Cardiac fibroblast (primary cell): ENCODE results near the gene PTGFRN.

Experiments
- DNase-seq, 2 donors: peaks; one replicate each; pipeline versions ENCODE4 v3.0.0 to v3.0.0-alpha.2; 2010; ENCODE audit warnings: low read depth in 2 of 2
- H3K4me3 ChIP-seq, 2 donors: replicated peaks in 1 of 2; 1 replicate in 1 of 2; 2 replicates in 1 of 2; pipeline ENCODE4 v1.5.1; 2011; ENCODE audit warnings: low read depth in 2 of 2, low read length in 2 of 2, mild to moderate bottlenecking in 2 of 2, moderate library complexity in 1 of 2
- TF ChIP-seq, protein P1 (sequence below): IDR thresholded peaks from one replicate; pipeline ENCODE4 v1.5.1; 2011; ENCODE audit warnings: low read depth, mild to moderate bottlenecking, low read length, inconsistent platforms

Gene PTGFRN

DNA sequence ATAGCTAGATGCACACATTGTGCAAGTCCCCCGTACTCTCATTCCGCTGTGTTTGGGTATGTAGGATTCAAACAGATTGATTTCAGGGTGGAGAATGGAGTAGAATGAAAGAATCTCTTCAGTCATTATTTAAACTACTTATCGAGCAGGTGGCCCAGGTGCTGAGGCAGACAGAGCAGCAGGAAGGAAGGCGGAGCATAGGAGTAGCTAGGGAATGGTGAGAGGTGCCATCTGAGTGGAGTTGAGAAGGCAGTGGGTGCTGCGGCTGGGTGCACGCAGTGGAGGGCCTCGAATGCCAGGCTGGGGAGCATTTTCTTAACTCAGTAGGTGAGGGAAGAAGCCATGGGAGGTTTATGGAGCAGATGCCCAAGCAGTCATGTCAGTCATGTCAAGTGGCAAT lies 46.7 kb downstream of the PTGFRN start:
- TF ChIP-seq, protein P1, sequence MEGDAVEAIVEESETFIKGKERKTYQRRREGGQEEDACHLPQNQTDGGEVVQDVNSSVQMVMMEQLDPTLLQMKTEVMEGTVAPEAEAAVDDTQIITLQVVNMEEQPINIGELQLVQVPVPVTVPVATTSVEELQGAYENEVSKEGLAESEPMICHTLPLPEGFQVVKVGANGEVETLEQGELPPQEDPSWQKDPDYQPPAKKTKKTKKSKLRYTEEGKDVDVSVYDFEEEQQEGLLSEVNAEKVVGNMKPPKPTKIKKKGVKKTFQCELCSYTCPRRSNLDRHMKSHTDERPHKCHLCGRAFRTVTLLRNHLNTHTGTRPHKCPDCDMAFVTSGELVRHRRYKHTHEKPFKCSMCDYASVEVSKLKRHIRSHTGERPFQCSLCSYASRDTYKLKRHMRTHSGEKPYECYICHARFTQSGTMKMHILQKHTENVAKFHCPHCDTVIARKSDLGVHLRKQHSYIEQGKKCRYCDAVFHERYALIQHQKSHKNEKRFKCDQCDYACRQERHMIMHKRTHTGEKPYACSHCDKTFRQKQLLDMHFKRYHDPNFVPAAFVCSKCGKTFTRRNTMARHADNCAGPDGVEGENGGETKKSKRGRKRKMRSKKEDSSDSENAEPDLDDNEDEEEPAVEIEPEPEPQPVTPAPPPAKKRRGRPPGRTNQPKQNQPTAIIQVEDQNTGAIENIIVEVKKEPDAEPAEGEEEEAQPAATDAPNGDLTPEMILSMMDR = no peak
- no peak for DNase-seq
- no peak overlapping the region for H3K4me3 ChIP-seq

DNA sequence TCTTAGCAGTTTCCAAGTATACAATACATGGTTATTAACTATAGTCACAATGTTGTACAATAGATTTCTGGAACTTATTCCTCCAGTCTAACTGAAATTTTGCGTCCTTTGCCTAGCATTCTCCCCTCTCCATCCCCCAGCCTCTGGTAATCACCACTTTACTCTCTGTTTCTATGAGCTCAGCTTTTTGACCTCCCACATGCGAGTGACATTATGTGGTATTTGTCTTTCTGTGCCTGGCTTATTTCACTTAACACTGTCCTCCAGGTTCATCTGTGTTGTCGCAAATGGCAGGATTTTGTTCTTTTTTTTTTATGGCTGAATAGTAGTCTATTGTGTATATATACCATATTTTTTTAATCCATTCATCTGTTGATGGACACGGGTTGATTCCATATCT lies 47.9 kb downstream of the PTGFRN start:
- no peak overlapping the region for H3K4me3 ChIP-seq
- TF ChIP-seq, protein P1 = no peak
- DNase-seq = no peak

DNA sequence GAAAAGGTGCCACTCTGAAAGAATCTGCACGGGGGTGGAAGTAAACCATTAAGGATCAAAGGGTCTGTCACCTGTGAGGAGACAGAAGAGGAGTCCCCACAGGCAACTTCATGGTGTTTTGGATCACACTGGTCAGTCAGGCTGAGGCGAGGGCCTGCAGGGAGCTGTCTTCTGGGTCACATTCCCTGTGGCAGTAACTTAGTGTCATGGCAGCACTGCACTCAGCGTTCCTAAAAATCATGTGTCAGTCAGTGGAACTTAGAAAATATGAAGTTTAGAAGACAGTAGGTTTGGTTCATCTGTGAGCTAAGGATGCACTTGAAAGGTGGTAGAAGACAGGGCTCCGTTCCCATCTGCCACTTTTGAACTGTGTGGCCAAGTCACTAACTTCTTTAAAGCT lies 48.4 kb downstream of the PTGFRN start:
- TF ChIP-seq, protein P1 = no peak
- no peak for DNase-seq

DNA sequence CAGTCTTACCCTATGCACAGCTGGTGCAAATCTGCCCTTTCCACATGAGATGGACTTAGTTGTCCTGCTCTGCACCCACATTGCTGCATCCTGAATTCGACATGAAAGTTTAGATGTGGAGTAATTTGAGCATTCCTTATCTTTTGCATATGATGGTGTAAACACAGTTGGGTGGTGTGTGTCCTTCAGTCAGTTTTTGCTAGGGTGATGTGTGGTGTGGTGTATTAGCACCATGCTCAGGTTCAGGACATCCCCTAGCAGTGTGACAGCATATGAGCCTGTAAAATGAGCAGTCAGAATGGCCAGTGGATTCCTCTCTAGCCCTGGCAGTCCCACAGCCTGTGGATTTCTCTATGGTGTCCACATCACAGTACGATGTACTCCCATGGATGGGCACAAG lies 49.3 kb downstream of the PTGFRN start:
- TF ChIP-seq, protein P1 = no peak
- DNase-seq = no peak
- no peak overlapping the region for H3K4me3 ChIP-seq

More for the DNA sequence above, 48.4 kb downstream of the PTGFRN start:
- no peak overlapping the region for H3K4me3 ChIP-seq

DNA sequence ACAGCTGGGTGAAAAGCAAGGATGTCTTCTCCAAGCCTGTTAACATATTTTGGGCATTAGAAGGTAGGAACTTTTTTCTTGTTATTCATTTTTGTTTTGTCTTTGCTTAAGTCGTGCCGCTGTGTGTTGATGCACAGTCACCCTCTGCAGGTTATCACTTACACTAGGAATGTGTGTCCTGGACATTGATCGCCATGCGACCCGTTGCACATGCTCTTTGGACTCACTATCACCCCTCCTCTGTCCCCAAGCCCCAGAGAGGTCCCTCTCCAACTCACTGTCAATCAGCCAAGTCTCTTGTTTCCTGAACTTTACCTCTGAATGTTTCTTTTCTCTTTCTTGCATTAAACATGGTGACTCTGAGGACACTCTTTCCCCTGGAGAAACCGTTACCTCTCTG lies 51.9 kb downstream of the PTGFRN start:
- H3K4me3 ChIP-seq = no peak overlapping the region
- TF ChIP-seq, protein P1 = no peak
- no peak for DNase-seq

DNA sequence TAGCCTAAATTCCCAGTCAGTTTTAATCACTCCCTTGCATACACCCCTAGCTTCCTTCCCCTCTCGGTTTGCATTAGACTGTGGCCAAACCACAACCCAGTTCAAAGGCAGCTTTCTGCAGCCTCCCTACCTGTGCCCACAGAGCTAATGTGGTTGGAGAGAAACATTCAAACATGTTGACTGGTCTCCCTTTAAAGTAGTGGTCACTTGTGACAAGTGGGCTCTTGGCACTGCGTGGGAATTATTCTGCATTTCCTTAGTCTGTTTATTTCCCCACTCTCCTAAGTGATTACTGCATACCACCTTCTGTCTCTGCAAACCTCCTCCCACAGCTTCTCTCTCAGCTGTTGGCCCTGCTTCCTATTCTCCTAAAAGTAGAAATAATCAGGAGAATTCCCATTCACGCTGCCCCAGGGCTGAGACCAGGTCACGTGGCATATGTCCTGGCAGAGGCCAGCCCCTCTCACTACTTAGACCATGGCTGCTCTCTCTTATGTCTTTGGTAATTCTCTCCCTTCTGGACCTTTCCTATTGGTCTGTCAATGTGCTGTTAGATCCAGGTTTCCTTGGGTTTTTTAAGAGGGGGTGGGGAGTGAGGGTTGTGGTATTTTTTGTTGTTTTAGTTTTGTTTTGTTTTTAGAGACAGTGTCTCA lies 53.4 kb downstream of the PTGFRN start:
- TF ChIP-seq, protein P1 = no peak
- no peak for DNase-seq
- no peak overlapping the region for H3K4me3 ChIP-seq

DNA sequence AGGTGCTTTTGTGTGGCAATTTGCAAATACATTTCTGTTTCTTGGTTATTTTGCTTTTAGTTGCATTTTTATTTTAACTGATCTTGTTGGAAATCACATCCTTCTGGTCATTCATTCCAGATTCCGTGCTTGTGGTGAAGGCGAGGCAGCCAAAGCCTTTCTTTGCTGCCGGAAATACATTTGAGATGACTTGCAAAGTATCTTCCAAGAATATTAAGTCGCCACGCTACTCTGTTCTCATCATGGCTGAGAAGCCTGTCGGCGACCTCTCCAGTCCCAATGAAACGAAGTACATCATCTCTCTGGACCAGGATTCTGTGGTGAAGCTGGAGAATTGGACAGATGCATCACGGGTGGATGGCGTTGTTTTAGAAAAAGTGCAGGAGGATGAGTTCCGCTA lies 57.1 kb downstream of the PTGFRN start:
- H3K4me3 ChIP-seq = no peak overlapping the region
- DNase-seq = peak in 1 of 2 donors; percentile 19
- TF ChIP-seq, protein P1 = no peak
